ENCODE results near the gene ADAMTS5.

GRCh38 chr21:26935977-26936376, 30.9 kb downstream of the ADAMTS5 start:
- TF ChIP-seq CTCF (IDR thresholded peaks at IDR 0.05; ENCODE audit: insufficient read depth, low read depth, low read length) = no peak
- no peak for TF ChIP-seq EZH2 (IDR thresholded peaks at IDR 0.05; ENCODE audit: insufficient read depth, low read length)

Data from astrocyte (in vitro differentiated cells and primary cell).